Measurements from ENCODE around the gene PARS2.
A peak's percentile ranks its signal among the peaks of the same experiment; 100 is the strongest.
"Not testable (repeated sequence)": the region's sequence is repeated elsewhere in the genome, so short reads cannot be mapped to it uniquely, and the experiment has no call there.

Gene PARS2

GRCh38 chr1:54777431-54777830 is 13.1 kb upstream of the PARS2 start:
- Histone ChIP-seq H2AK5ac (ENCODE audit: low read length) (no peak overlapping the region), H2BK5ac (ENCODE audit: low read depth, low read length, poor library complexity) (no peak overlapping the region), H3K14ac (ENCODE audit: low read length) (no peak overlapping the region), H3K79me2 (ENCODE audit: control insufficient read depth, insufficient read depth, low read length, poor library complexity) (no peaks in the 10 kb centered on the region), H4K91ac (ENCODE audit: low read depth, low read length) (no peak overlapping the region), H3K27ac (ENCODE audit: low read depth, low read length) (no peak overlapping the region), H3K4ac (ENCODE audit: low read depth, low read length) (no peak overlapping the region), H3K9me3 (ENCODE audit: insufficient read depth, low read depth, low read length) (peaks cover 3% of the 10 kb centered on the region), H3K79me1 (ENCODE audit: low read length) (no peaks in the 10 kb centered on the region), H2BK12ac (ENCODE audit: low read length) (no peak overlapping the region), H2AFZ (ENCODE audit: insufficient read depth, low read length, poor library complexity) (no peak overlapping the region), H2BK120ac (ENCODE audit: insufficient read depth, low read length, poor library complexity) (no peak overlapping the region), H4K8ac (ENCODE audit: low read depth, low read length) (no peak overlapping the region), H3K4me1 (ENCODE audit: control insufficient read depth in 1 of 2, insufficient read depth in 2 of 2, low read length in 2 of 2) (no peaks in the 10 kb centered on the region), H3K23ac (ENCODE audit: low read length) (no peak overlapping the region), H3K36me3 (ENCODE audit: control insufficient read depth in 1 of 2, insufficient read depth in 2 of 2, low read length in 2 of 2) (no peaks in the 10 kb centered on the region), H3K4me3 (ENCODE audit: low read depth, low read length) (no peak overlapping the region), H3K18ac (ENCODE audit: low read length) (no peak overlapping the region), H3K4me2 (ENCODE audit: low read length) (no peak overlapping the region), H3K9ac (ENCODE audit: low read length) (no peak overlapping the region), H4K12ac (ENCODE audit: low read depth, low read length) (no peak overlapping the region), H3K27me3 (ENCODE audit: insufficient read depth, low read length) (peaks cover 3% of the 10 kb centered on the region)
- DNase-seq, result no peak
- no CpG with 5 or more reads among the region's 4 CpGs for WGBS (ENCODE audit: extremely low coverage, insufficient coverage, insufficient read length)

GRCh38 chr1:54777011-54777410 is 12.7 kb upstream of the PARS2 start:
- H4K12ac ChIP-seq (ENCODE audit: low read depth, low read length), result no peak overlapping the region
- no CpG with 5 or more reads among the region's 4 CpGs for WGBS (ENCODE audit: extremely low coverage, insufficient coverage, insufficient read length)
- DNase-seq, result no peak
- no peaks in the 10 kb centered on the region for H3K79me1 ChIP-seq (ENCODE audit: low read length)
- H3K14ac ChIP-seq (ENCODE audit: low read length), result no peak overlapping the region
- H3K9me3 ChIP-seq (ENCODE audit: insufficient read depth, low read depth, low read length), result peaks cover 2% of the 10 kb centered on the region
- H4K91ac ChIP-seq (ENCODE audit: low read depth, low read length), result no peak overlapping the region
- no peak overlapping the region for H3K4me3 ChIP-seq (ENCODE audit: low read depth, low read length)
- H2BK120ac ChIP-seq (ENCODE audit: insufficient read depth, low read length, poor library complexity), result no peak overlapping the region
- no peaks in the 10 kb centered on the region for H3K36me3 ChIP-seq (ENCODE audit: control insufficient read depth in 1 of 2, insufficient read depth in 2 of 2, low read length in 2 of 2)
- H3K27me3 ChIP-seq (ENCODE audit: insufficient read depth, low read length), result peaks cover 3% of the 10 kb centered on the region
- H3K18ac ChIP-seq (ENCODE audit: low read length), result no peak overlapping the region
- H2BK5ac ChIP-seq (ENCODE audit: low read depth, low read length, poor library complexity), result no peak overlapping the region
- no peak overlapping the region for H3K23ac ChIP-seq (ENCODE audit: low read length)
- no peak overlapping the region for H3K27ac ChIP-seq (ENCODE audit: low read depth, low read length)
- H3K79me2 ChIP-seq (ENCODE audit: control insufficient read depth, insufficient read depth, low read length, poor library complexity), result no peaks in the 10 kb centered on the region
- H3K4me2 ChIP-seq (ENCODE audit: low read length), result no peak overlapping the region
- no peak overlapping the region for H3K9ac ChIP-seq (ENCODE audit: low read length)
- no peak overlapping the region for H2BK12ac ChIP-seq (ENCODE audit: low read length)
- peak overlapping the region; percentile 10 for H2AFZ ChIP-seq (ENCODE audit: insufficient read depth, low read length, poor library complexity)
- no peak overlapping the region for H4K8ac ChIP-seq (ENCODE audit: low read depth, low read length)
- no peak overlapping the region for H3K4ac ChIP-seq (ENCODE audit: low read depth, low read length)
- H2AK5ac ChIP-seq (ENCODE audit: low read length), result no peak overlapping the region
- H3K4me1 ChIP-seq (ENCODE audit: control insufficient read depth in 1 of 2, insufficient read depth in 2 of 2, low read length in 2 of 2), result no peaks in the 10 kb centered on the region

GRCh38 chr1:54775828-54776721 is 11.8 kb upstream of the PARS2 start:
- H3K14ac ChIP-seq (ENCODE audit: low read length); H3K9me3 ChIP-seq (ENCODE audit: insufficient read depth, low read depth, low read length); H2BK120ac ChIP-seq (ENCODE audit: insufficient read depth, low read length, poor library complexity); H2AFZ ChIP-seq (ENCODE audit: insufficient read depth, low read length, poor library complexity); H3K9ac ChIP-seq (ENCODE audit: low read length); H3K79me2 ChIP-seq (ENCODE audit: control insufficient read depth, insufficient read depth, low read length, poor library complexity); H3K18ac ChIP-seq (ENCODE audit: low read length); H3K4me3 ChIP-seq (ENCODE audit: low read depth, low read length); H3K27ac ChIP-seq (ENCODE audit: low read depth, low read length); DNase-seq; H2BK5ac ChIP-seq (ENCODE audit: low read depth, low read length, poor library complexity); H3K36me3 ChIP-seq (ENCODE audit: control insufficient read depth in 1 of 2, insufficient read depth in 2 of 2, low read length in 2 of 2); H4K91ac ChIP-seq (ENCODE audit: low read depth, low read length); H3K27me3 ChIP-seq (ENCODE audit: insufficient read depth, low read length); H4K12ac ChIP-seq (ENCODE audit: low read depth, low read length); H3K23ac ChIP-seq (ENCODE audit: low read length); H2BK12ac ChIP-seq (ENCODE audit: low read length); H4K8ac ChIP-seq (ENCODE audit: low read depth, low read length); H2AK5ac ChIP-seq (ENCODE audit: low read length); H3K79me1 ChIP-seq (ENCODE audit: low read length); H3K4me2 ChIP-seq (ENCODE audit: low read length); H3K4me1 ChIP-seq (ENCODE audit: control insufficient read depth in 1 of 2, insufficient read depth in 2 of 2, low read length in 2 of 2); H3K4ac ChIP-seq (ENCODE audit: low read depth, low read length): not testable (repeated sequence)
- WGBS (ENCODE audit: extremely low coverage, insufficient coverage, insufficient read length), result no CpG with 5 or more reads among the region's 16 CpGs

- WGBS (ENCODE audit: extremely low coverage, insufficient coverage, insufficient read length), result no CpG with 5 or more reads among the region's 15 CpGs
- H3K79me1 ChIP-seq (ENCODE audit: low read length), result no peaks in the 10 kb centered on the region
These were observed 10.6 kb upstream of the PARS2 start for GRCh38 chr1:54774820-54775498.

More at GRCh38 chr1:54774820-54775498, 10.6 kb upstream of the PARS2 start:
- Histone ChIP-seq H3K27me3 (ENCODE audit: insufficient read depth, low read length) (no peaks in the 10 kb centered on the region), H3K27ac (ENCODE audit: low read depth, low read length) (no peak overlapping the region), H2BK12ac (ENCODE audit: low read length) (no peak overlapping the region), H3K23ac (ENCODE audit: low read length) (no peak overlapping the region), H3K18ac (ENCODE audit: low read length) (no peak overlapping the region), H3K79me2 (ENCODE audit: control insufficient read depth, insufficient read depth, low read length, poor library complexity) (no peaks in the 10 kb centered on the region), H3K9ac (ENCODE audit: low read length) (no peak overlapping the region), H4K12ac (ENCODE audit: low read depth, low read length) (no peak overlapping the region), H3K36me3 (ENCODE audit: control insufficient read depth in 1 of 2, insufficient read depth in 2 of 2, low read length in 2 of 2) (no peaks in the 10 kb centered on the region), H3K4me3 (ENCODE audit: low read depth, low read length) (no peak overlapping the region), H3K4me2 (ENCODE audit: low read length) (no peak overlapping the region), H2AK5ac (ENCODE audit: low read length) (no peak overlapping the region), H4K8ac (ENCODE audit: low read depth, low read length) (peak overlapping the region; percentile 33), H2BK120ac (ENCODE audit: insufficient read depth, low read length, poor library complexity) (no peak overlapping the region), H3K9me3 (ENCODE audit: insufficient read depth, low read depth, low read length) (no peaks in the 10 kb centered on the region), H3K4ac (ENCODE audit: low read depth, low read length) (no peak overlapping the region), H3K4me1 (ENCODE audit: control insufficient read depth in 1 of 2, insufficient read depth in 2 of 2, low read length in 2 of 2) (no peaks in the 10 kb centered on the region), H4K91ac (ENCODE audit: low read depth, low read length) (no peak overlapping the region), H2AFZ (ENCODE audit: insufficient read depth, low read length, poor library complexity) (no peak overlapping the region), H3K14ac (ENCODE audit: low read length) (no peak overlapping the region), H2BK5ac (ENCODE audit: low read depth, low read length, poor library complexity) (no peak overlapping the region)
- DNase-seq, result no peak

All from trophoblast cell (in vitro differentiated cells and primary cell).